WTC11 (cell line): ENCODE results near the gene FBXL14. TPM values are rescaled to one million over a fixed set of nuclear protein-coding genes. Genes with fewer than 3 reads are reported as not detected.

Experiments
- ATAC-seq: fragments of 200-7000 bp; cut with Tn5 transposase; 2 replicates; pipeline ENCODE4 v1.10.0; 2021; ENCODE audit warnings: mild to moderate bottlenecking, moderate library complexity
- CTCF ChIA-PET: fragments of 300-600 bp; sonication (Branson Sonifier 250); formaldehyde crosslinking; loops from one replicate; lab custom pipeline; 2021; ENCODE audit warnings: antibody characterized with exemption; lab: Charles Lee
- POLR2A ChIA-PET: fragments of 350-600 bp; sonication (Branson Sonifier 250); formaldehyde crosslinking; loops from one replicate; lab custom pipeline; 2021; ENCODE audit warnings: antibody characterized with exemption; lab: Charles Lee
- DNase-seq: peaks from one replicate; pipeline ENCODE4 v3.0.0; 2021; ENCODE audit warnings: low spot score
- H3K27ac Mint-ChIP-seq: 2 replicates; pipeline ENCODE4 v1.8.0; 2021; ENCODE audit warnings: mixed read lengths
- H3K27me3 Mint-ChIP-seq: 2 replicates; pipeline ENCODE4 v1.8.0; 2021; ENCODE audit warnings: low read depth, mild to moderate bottlenecking, moderate library complexity, mixed read lengths
- H3K36me3 Mint-ChIP-seq: 2 replicates; pipeline ENCODE4 v1.8.0; 2021; ENCODE audit warnings: mixed read lengths
- H3K4me1 Mint-ChIP-seq: 2 replicates; pipeline ENCODE4 v1.8.0; 2022; ENCODE audit warnings: mixed read lengths
- H3K4me3 Mint-ChIP-seq: 2 replicates; pipeline ENCODE4 v1.8.0; 2021; ENCODE audit warnings: mild to moderate bottlenecking, moderate library complexity, mixed read lengths
- H3K9me3 Mint-ChIP-seq: 2 replicates; pipeline ENCODE4 v1.8.0; 2021; ENCODE audit warnings: mixed read lengths
- ATF1 ChIP-seq: sonication (generic); formaldehyde crosslinking; IDR thresholded peaks from 2 replicates; pipeline ENCODE4 v1.8.1; 2023; ENCODE audit warnings: mild to moderate bottlenecking, moderate library complexity, missing genetic modification reagents
- CBFB ChIP-seq: sonication (generic); formaldehyde crosslinking; IDR thresholded peaks from 2 replicates; pipeline ENCODE4 v1.8.1; 2022; ENCODE audit warnings: mild to moderate bottlenecking, low read depth, missing genetic modification reagents
- E2F4 ChIP-seq: sonication (generic); formaldehyde crosslinking; IDR thresholded peaks from 2 replicates; pipeline ENCODE4 v1.8.1; 2022; ENCODE audit warnings: low read depth, mild to moderate bottlenecking, moderate library complexity, missing genetic modification reagents, borderline replicate concordance
- ESRRA ChIP-seq: sonication (generic); formaldehyde crosslinking; IDR thresholded peaks from 2 replicates; pipeline ENCODE4 v1.8.1; 2022; ENCODE audit warnings: mild to moderate bottlenecking, missing genetic modification reagents, borderline replicate concordance
- FOXP4 ChIP-seq: sonication (generic); formaldehyde crosslinking; IDR thresholded peaks from 2 replicates; pipeline ENCODE4 v1.8.0; 2022; ENCODE audit warnings: mild to moderate bottlenecking, missing genetic modification reagents
- GTF2I ChIP-seq: fragments of 250-450 bp; sonication (Bioruptor Pico); conservative IDR thresholded peaks from 2 replicates; pipeline ENCODE4 v1.4.0; 2021; ENCODE audit warnings: mild to moderate bottlenecking
- NFE2L1 ChIP-seq: sonication (generic); formaldehyde crosslinking; IDR thresholded peaks from 2 replicates; pipeline ENCODE4 v1.8.1; 2023; ENCODE audit warnings: missing genetic modification reagents
- SMAD3 ChIP-seq: sonication (generic); formaldehyde crosslinking; IDR thresholded peaks from 2 replicates; pipeline ENCODE4 v1.8.0; 2022; ENCODE audit warnings: missing genetic modification reagents, mild to moderate bottlenecking, borderline replicate concordance
- SMAD4 ChIP-seq: sonication (generic); formaldehyde crosslinking; IDR thresholded peaks from 2 replicates; pipeline ENCODE4 v1.8.0; 2022; ENCODE audit warnings: mild to moderate bottlenecking, missing genetic modification reagents
- SP1 ChIP-seq: sonication (generic); formaldehyde crosslinking; conservative IDR thresholded peaks from 2 replicates; pipeline ENCODE4 v1.8.1; 2022; ENCODE audit warnings: missing genetic modification reagents
- TEAD4 ChIP-seq: sonication (generic); formaldehyde crosslinking; IDR thresholded peaks from 2 replicates; pipeline ENCODE4 v1.8.0; 2022; ENCODE audit warnings: mild to moderate bottlenecking, missing genetic modification reagents
- TP53 ChIP-seq: sonication (generic); formaldehyde crosslinking; IDR thresholded peaks from 2 replicates; pipeline ENCODE4 v1.8.1; 2023; ENCODE audit warnings: mild to moderate bottlenecking, missing genetic modification reagents
- ZNF121 ChIP-seq: sonication (generic); formaldehyde crosslinking; IDR thresholded peaks from 2 replicates; pipeline ENCODE4 v1.8.0; 2023; ENCODE audit warnings: missing genetic modification reagents
- ZNF396 ChIP-seq: fragments of 250-450 bp; sonication (Bioruptor Pico); IDR thresholded peaks from 2 replicates; pipeline ENCODE4 v1.8.0; 2021; ENCODE audit warnings: mild to moderate bottlenecking, moderate library complexity, borderline replicate concordance
- ZNF532 ChIP-seq: fragments of 250-450 bp; sonication (Bioruptor Pico); IDR thresholded peaks from 2 replicates; pipeline ENCODE4 v1.9.0; 2021; ENCODE audit warnings: mild to moderate bottlenecking, borderline replicate concordance
- total RNA-seq: library from RNA; stranded (reverse); gene quantifications from 3 replicates; pipeline ENCODE4 v1.2.3, GENCODE V29; 2021
- TF ChIP-seq, protein P1 (sequence below): sonication (generic); formaldehyde crosslinking; IDR thresholded peaks from 2 replicates; pipeline ENCODE4 v1.8.1; 2022; ENCODE audit warnings: low read depth, missing genetic modification reagents, borderline replicate concordance
- TF ChIP-seq, protein P2 (sequence below): fragments of 250-450 bp; sonication (Bioruptor Pico); IDR thresholded peaks from 2 replicates; pipeline ENCODE4 v2.1.2; 2022; ENCODE audit warnings: mild to moderate bottlenecking, moderate library complexity
- TF ChIP-seq, protein P3 (sequence below): sonication (generic); formaldehyde crosslinking; conservative IDR thresholded peaks from 2 replicates; pipeline ENCODE4 v1.8.1; 2022; ENCODE audit warnings: mild to moderate bottlenecking, missing genetic modification reagents
- TF ChIP-seq, protein P4 (sequence below): fragments of 250-450 bp; sonication (Bioruptor Pico); conservative IDR thresholded peaks from 2 replicates; pipeline ENCODE4 v1.9.0; 2021; ENCODE audit warnings: mild to moderate bottlenecking

The FBXL14 gene
- total RNA-seq, 1 experiment from 2014 or later, result 12.0 TPM

GRCh38 chr12:1551496-1551895 is 42.9 kb downstream of the FBXL14 start:
- POLR2A ChIA-PET, result no interaction called here
- Mint-ChIP-seq H3K36me3 (peaks cover 8% of the 10 kb centered on the region), H3K9me3 (peaks cover 25% of the 10 kb centered on the region), H3K27ac (no peak overlapping the region), H3K4me3 (no peak overlapping the region), H3K27me3 (peaks cover 9% of the 10 kb centered on the region), H3K4me1 (peaks cover 13% of the 10 kb centered on the region)
- ATAC-seq (no peak), DNase-seq (no peak)
- CTCF ChIA-PET, result no interaction called here
- TF ChIP-seq TP53 (CRISPR knock-in tag) (no peak), ZNF121 (no peak), SP1 (CRISPR knock-in tag) (no peak), SMAD3 (no peak), SMAD4 (no peak), ATF1 (CRISPR knock-in tag) (no peak), ESRRA (CRISPR knock-in tag) (no peak), TEAD4 (CRISPR knock-in tag) (no peak), ZNF396 (no peak), ZNF532 (CRISPR knock-in tag) (no peak), E2F4 (CRISPR knock-in tag) (no peak), CBFB (CRISPR knock-in tag) (no peak), FOXP4 (no peak), GTF2I (CRISPR knock-in tag) (no peak), NFE2L1 (no peak)
- TF ChIP-seq, protein P1, sequence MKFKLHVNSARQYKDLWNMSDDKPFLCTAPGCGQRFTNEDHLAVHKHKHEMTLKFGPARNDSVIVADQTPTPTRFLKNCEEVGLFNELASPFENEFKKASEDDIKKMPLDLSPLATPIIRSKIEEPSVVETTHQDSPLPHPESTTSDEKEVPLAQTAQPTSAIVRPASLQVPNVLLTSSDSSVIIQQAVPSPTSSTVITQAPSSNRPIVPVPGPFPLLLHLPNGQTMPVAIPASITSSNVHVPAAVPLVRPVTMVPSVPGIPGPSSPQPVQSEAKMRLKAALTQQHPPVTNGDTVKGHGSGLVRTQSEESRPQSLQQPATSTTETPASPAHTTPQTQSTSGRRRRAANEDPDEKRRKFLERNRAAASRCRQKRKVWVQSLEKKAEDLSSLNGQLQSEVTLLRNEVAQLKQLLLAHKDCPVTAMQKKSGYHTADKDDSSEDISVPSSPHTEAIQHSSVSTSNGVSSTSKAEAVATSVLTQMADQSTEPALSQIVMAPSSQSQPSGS (CRISPR knock-in tag), result no peak
- TF ChIP-seq, protein P2, sequence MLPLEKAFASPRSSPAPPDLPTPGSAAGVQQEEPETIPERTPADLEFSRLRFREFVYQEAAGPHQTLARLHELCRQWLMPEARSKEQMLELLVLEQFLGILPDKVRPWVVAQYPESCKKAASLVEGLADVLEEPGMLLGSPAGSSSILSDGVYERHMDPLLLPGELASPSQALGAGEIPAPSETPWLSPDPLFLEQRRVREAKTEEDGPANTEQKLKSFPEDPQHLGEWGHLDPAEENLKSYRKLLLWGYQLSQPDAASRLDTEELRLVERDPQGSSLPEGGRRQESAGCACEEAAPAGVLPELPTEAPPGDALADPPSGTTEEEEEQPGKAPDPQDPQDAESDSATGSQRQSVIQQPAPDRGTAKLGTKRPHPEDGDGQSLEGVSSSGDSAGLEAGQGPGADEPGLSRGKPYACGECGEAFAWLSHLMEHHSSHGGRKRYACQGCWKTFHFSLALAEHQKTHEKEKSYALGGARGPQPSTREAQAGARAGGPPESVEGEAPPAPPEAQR (CRISPR knock-in tag), result no peak
- TF ChIP-seq, protein P3, sequence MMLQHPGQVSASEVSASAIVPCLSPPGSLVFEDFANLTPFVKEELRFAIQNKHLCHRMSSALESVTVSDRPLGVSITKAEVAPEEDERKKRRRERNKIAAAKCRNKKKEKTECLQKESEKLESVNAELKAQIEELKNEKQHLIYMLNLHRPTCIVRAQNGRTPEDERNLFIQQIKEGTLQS (CRISPR knock-in tag), result no peak
- TF ChIP-seq, protein P4, sequence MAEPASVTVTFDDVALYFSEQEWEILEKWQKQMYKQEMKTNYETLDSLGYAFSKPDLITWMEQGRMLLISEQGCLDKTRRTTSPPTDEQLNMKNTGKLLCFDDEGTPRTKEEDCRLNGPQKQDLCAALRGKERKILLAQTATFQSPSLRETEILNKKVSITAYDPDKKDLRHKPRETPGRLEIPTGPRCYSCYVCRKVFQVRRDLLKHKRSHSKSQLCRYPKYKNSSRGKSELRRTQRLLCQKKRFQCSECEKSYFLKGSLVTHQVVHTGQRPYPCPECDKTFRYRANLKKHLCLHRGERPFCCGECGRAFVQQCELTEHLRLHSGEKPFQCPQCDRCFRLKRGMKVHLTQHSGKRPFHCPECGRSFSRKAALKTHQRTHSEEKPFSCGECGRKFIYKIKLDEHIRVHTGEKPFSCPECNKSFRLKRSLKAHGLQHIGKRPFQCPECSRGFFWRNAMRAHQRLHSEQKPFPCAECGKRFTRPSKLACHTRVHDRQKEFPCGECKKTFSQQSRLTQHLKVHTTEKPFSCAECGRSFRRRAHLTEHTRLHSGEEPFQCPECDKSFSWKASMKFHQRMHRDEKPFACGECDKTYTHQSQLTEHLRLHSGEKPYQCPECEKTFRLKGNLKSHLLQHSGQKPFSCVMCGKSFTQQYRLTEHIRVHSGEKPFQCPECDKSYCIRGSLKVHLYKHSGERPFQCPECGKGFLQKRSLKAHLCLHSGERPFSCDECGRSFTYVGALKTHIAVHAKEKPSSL, result no peak
